Mesodermal cell (in vitro differentiated cells): Measurements from ENCODE around the gene SCAP.

ENCODE experiments used
- H3K27ac ChIP-seq: 2 replicates; pipeline ENCODE4 v1.7.0; 2013; ENCODE audit warnings: mild to moderate bottlenecking, low read depth, low read length, moderate library complexity; ENCODE audit not compliant: severe bottlenecking
- H3K36me3 ChIP-seq: 2 replicates; pipeline ENCODE4 v1.7.1; 2013; ENCODE audit warnings: mild to moderate bottlenecking, low read length, moderate library complexity; ENCODE audit not compliant: control insufficient read depth, insufficient read depth
- H3K4me1 ChIP-seq: one replicate; pipeline ENCODE4 v1.7.1; 2013; ENCODE audit warnings: mild to moderate bottlenecking, low read length; ENCODE audit not compliant: insufficient read depth, control insufficient read depth, poor library complexity, severe bottlenecking
- H3K4me3 ChIP-seq: 2 replicates; pipeline ENCODE4 v1.7.0; 2013; ENCODE audit warnings: low read length, control low read depth, mild to moderate bottlenecking; ENCODE audit not compliant: insufficient read depth, poor library complexity, severe bottlenecking; ENCODE audit errors: extremely low read depth
- H3K9me3 ChIP-seq: 2 replicates; pipeline ENCODE4 v1.7.1; 2013; ENCODE audit warnings: mild to moderate bottlenecking, low read length, moderate library complexity; ENCODE audit not compliant: control insufficient read depth
- WGBS, 2 experiments: methylation state at CpG; one replicate each; pipeline ENCODE4 v1.1.5; 2013; ENCODE audit warnings: missing lambda C conversion rate in 2 of 2; ENCODE audit not compliant: insufficient coverage in 2 of 2; 5-methylcytosine and 5-hydroxymethylcytosine counted together

SCAP gene

DNA sequence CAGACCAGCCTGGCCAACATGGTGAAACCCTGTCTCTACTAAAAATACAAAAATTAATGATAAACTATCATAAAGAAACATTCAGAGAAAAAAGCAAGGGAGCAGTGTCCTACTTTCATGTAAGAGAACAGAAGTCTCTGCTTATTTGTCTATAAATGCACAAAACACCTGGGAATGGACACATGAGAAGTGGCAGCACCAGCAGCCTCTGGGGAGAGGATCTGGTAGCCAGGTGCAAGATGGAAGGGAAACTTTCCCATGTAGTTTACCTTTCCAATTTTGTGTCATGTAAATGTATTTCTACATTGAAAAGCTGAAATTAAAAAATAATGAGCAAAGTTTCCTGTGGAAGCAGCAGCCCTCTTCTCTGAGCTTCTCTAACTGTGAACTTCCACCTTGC is 18.8 kb downstream of the SCAP start:
- H3K4me3 ChIP-seq = no peak overlapping the region
- H3K27ac ChIP-seq = no peak overlapping the region
- H3K9me3 ChIP-seq = peaks cover 5% of the 10 kb centered on the region
- no peaks in the 10 kb centered on the region for H3K4me1 ChIP-seq
- H3K36me3 ChIP-seq = no peaks in the 10 kb centered on the region

- no peak overlapping the region for H3K4me3 ChIP-seq
- 100% methylated on average over 1 of the region's 3 CpGs; no CpG with 5 or more reads in 1 of the 2 experiments for WGBS, 2 experiments
Observed at GRCh38 chr3:47455806-47456452, 19.8 kb downstream of the SCAP start.

DNA sequence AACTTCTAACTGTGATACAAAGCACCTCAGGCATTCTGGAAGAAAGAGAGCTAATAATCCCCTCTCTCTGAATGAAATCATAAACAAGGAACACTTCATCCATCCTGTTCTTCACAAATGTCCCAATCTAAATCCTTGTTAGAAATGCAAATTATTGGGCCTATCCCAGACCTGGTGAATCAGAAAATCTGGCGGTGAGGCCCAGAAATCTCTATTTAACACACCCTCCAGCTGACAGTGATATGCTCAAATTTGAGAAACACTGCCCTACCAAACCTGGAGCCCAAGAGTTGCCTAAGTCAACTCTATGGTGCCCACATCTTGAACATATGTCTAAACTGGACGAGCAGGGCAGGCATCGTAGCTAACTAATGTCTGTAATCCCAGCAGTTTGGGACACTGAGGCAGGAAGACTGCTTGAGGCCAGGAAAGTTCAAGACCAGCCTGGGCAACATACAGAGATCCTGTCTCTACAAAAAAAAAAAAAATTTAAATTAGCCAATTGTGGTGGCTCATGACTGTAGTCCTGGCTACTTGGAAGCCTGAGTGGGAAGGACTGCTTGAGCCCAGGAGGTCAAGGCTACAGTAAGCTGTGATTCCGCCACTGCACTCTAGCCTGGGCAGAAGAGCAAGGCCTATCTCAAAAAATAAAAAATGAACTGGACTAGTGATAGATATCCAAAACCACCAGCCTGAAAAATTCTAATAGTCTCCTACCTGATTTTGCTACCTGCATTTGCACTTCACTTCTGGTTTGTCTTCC is 23.1 kb downstream of the SCAP start:
- WGBS, 2 experiments = 69 to 70% methylated on average over 3 of the region's 4 CpGs
- Histone ChIP-seq H3K36me3 (no peaks in the 10 kb centered on the region), H3K4me3 (no peak overlapping the region), H3K4me1 (no peaks in the 10 kb centered on the region), H3K9me3 (no peaks in the 10 kb centered on the region), H3K27ac (no peak overlapping the region)

More at GRCh38 chr3:47455806-47456452, 19.8 kb downstream of the SCAP start:
- no peaks in the 10 kb centered on the region for H3K4me1 ChIP-seq
- H3K36me3 ChIP-seq = no peaks in the 10 kb centered on the region
- H3K27ac ChIP-seq = no peak overlapping the region
- peaks cover 5% of the 10 kb centered on the region for H3K9me3 ChIP-seq

- Histone ChIP-seq H3K36me3 (peaks cover 21% of the 10 kb centered on the region), H3K4me1 (peaks cover 9% of the 10 kb centered on the region), H3K4me3 (no peak overlapping the region), H3K27ac (peak overlapping the region; percentile 36), H3K9me3 (no peaks in the 10 kb centered on the region)
- 98 to 100% methylated on average over 5 of the region's 5 CpGs for WGBS, 2 experiments
Observed at GRCh38 chr3:47444103-47444502, 31.6 kb downstream of the SCAP start.

GRCh38 chr3:47443611-47443995 is 32.1 kb downstream of the SCAP start:
- 82 to 88% methylated on average over 4 to 5 of the region's 5 CpGs for WGBS, 2 experiments
- Histone ChIP-seq H3K4me1 (peaks cover 9% of the 10 kb centered on the region), H3K4me3 (no peak overlapping the region), H3K9me3 (no peaks in the 10 kb centered on the region), H3K27ac (peak overlapping the region; percentile 56), H3K36me3 (peaks cover 23% of the 10 kb centered on the region)

GRCh38 chr3:47441796-47442551 is 33.8 kb downstream of the SCAP start:
- WGBS, 2 experiments = 85 to 100% methylated on average over 2 of the region's 4 CpGs
- H3K27ac ChIP-seq = no peak overlapping the region

DNA sequence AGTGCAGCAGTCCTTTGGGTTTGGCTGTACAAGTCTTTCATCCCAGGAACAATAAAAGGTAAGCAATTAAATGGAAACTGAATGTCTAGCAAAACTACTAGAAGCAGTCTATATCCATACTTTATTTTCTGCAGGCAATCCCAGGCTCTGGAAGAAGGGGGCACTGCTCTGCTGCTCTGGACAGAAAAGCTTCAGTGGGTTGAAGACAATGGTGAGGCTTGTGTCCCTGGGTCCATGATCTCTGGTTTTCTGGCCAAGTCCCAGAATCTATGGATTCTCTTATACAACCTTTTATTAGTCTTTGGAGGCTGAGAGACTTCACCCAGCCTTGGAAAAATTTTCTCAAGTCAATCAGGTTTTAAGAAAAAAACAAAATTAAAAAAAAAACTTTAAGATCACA is 35.6 kb downstream of the SCAP start:
- Histone ChIP-seq H3K27ac (no peak overlapping the region), H3K9me3 (no peaks in the 10 kb centered on the region), H3K36me3 (peaks cover 36% of the 10 kb centered on the region), H3K4me1 (peaks cover 9% of the 10 kb centered on the region), H3K4me3 (no peak overlapping the region)

More at GRCh38 chr3:47441796-47442551, 33.8 kb downstream of the SCAP start:
- peaks cover 36% of the 10 kb centered on the region for H3K36me3 ChIP-seq
- no peak overlapping the region for H3K4me3 ChIP-seq
- no peaks in the 10 kb centered on the region for H3K9me3 ChIP-seq
- peaks cover 9% of the 10 kb centered on the region for H3K4me1 ChIP-seq

DNA sequence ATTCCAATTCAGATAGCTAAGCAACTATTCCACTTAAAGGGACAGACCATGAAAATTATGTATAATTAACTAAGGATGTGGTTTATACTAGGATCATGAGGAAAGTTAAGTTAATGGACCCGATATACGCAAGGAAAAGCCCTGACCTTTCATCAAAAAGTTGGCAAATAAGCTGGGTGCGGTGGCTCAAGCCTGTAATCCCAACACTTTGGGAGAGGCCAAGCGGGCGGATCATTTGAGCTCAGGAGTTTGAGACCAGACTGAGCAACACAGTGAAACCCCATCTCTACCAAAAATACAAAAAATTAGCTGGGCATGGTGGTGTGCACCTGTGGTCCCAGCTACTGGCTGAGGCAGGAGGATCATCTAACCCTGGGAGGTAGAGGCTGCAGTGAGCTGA is 39.6 kb downstream of the SCAP start:
- no peaks in the 10 kb centered on the region for H3K9me3 ChIP-seq
- H3K4me3 ChIP-seq = no peak overlapping the region
- 93 to 97% methylated on average over 3 to 5 of the region's 5 CpGs for WGBS, 2 experiments
- H3K4me1 ChIP-seq = no peaks in the 10 kb centered on the region
- H3K36me3 ChIP-seq = peaks cover 63% of the 10 kb centered on the region
- H3K27ac ChIP-seq = no peak overlapping the region

DNA sequence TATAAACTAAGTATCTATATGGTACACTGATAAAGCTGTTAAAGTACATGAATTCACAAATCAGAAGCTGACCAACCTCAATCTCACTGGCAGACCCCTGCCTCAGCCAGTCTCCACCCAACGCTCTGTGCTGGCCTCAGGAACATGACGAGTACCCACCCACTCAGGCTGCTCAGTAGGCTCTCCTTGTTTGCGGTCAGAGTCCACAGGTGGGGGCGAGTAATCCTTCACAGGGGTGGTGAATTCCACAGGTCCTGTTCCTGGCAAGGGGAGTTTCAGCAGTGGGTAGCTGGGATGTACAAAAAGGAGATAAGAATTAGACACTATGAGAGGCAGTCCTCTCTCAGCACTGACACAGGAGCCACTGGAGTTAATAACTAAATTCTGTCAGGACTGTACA is 40.9 kb downstream of the SCAP start:
- no peaks in the 10 kb centered on the region for H3K4me1 ChIP-seq
- H3K9me3 ChIP-seq = no peaks in the 10 kb centered on the region
- H3K27ac ChIP-seq = no peak overlapping the region
- peaks cover 61% of the 10 kb centered on the region for H3K36me3 ChIP-seq
- no peak overlapping the region for H3K4me3 ChIP-seq
- WGBS, 2 experiments = 96 to 98% methylated on average over 4 of the region's 4 CpGs

GRCh38 chr3:47433796-47434195 is 41.9 kb downstream of the SCAP start:
- Histone ChIP-seq H3K36me3 (peaks cover 61% of the 10 kb centered on the region), H3K27ac (no peak overlapping the region), H3K4me1 (no peaks in the 10 kb centered on the region), H3K9me3 (no peaks in the 10 kb centered on the region), H3K4me3 (no peak overlapping the region)
- 90 to 100% methylated on average over 1 to 2 of the region's 3 CpGs for WGBS, 2 experiments
